ENCODE measurements around the gene NOC2L.
"Not testable (repeated sequence)": the region's sequence is repeated elsewhere in the genome, so short reads cannot be mapped to it uniquely, and the experiment has no call there.

Gene NOC2L

DNA sequence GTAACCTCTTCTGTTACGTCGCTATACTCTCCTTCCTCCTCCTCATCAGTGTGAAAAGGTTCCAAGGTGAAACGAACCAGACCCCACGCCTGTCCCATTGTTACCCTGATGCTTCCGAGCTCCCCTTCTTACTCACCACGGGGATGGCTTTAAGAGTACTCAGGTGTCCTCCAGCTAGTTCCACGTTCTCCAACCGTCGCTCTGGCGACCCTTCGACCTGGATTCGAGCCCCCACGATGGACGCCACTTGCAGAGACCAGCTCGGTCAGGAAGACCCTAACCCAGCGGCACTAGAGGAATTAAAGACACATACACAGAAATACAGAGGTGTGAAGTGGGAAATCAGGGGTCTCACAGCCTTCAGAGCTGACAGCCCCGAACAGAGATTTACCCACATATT lies 61.1 kb downstream of the NOC2L start:
- not testable (repeated sequence) for DNase-seq

DNA sequence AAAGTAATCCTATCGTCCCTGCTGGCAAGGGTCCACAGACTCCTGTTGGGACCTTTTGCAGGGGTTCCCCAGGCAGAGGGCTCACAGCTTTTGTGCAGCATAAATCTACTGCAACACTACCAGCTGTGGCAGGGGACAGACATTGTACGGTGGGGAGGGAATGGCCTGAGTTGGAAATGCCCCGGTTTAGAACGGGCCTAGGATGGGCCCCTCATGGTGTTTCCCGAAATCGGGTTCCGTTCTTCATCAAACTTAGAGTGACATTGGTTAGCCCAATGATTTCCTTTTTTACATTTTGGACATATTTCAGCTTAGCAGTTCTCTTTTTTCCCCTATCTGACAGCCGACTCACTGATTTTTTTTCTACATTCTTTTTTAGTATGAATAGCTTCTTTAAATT lies 61.8 kb downstream of the NOC2L start:
- DNase-seq = no peak

Data from activated CD4-positive, alpha-beta T cell treated with anti-CD3 and anti-CD28 coated beads for 1 hour (primary cell).